Sigmoid colon (tissue), 7 donors: ENCODE data around the gene SLC48A1. TPM values are rescaled to one million over a fixed set of nuclear protein-coding genes. Genes with fewer than 3 reads are reported as not detected.

Experiments
- DNase-seq: peaks from one replicate; pipeline ENCODE4 v3.0.0-alpha.2; 2019
- H3K27ac ChIP-seq, 4 donors: fragments of 200-600 bp; sonication (generic); one replicate each; pipeline ENCODE4 v1.5.1; 2016 to 2019; ENCODE audit warnings: mild to moderate bottlenecking in 1 of 4
- H3K27me3 ChIP-seq, 3 donors: fragments of 200-600 bp; sonication (generic); one replicate each; pipeline ENCODE4 v1.5.1; 2019; ENCODE audit warnings: mild to moderate bottlenecking in 1 of 3
- H3K36me3 ChIP-seq, 4 donors: fragments of 200-600 bp; sonication (generic); one replicate each; pipeline ENCODE4 v1.5.1; 2016 to 2019
- H3K4me1 ChIP-seq, 4 donors: fragments of 200-600 bp; sonication (generic); one replicate each; pipeline ENCODE4 v1.5.1; 2017 to 2019
- H3K4me3 ChIP-seq, 4 donors: fragments of 200-600 bp; sonication (generic); one replicate each; pipeline ENCODE4 v1.5.1; 2017 to 2019; ENCODE audit warnings: mild to moderate bottlenecking in 2 of 4, moderate library complexity in 1 of 4
- H3K9me3 ChIP-seq, 4 donors: fragments of 200-600 bp in 3 of 4; sonication (generic) in 3 of 4; one replicate each; pipeline versions ENCODE4 v1.5.1 to v1.6.1; 2013 to 2019
- EP300 ChIP-seq, 4 donors: sonication (generic); formaldehyde crosslinking; IDR thresholded peaks; one replicate each; pipeline ENCODE4 v1.6.1; 2017; ENCODE audit warnings: antibody characterized with exemption in 4 of 4
- POLR2A ChIP-seq, 2 donors: fragments of 450-650 bp; IDR thresholded peaks; one replicate each; pipeline ENCODE4 v1.6.1; 2016; ENCODE audit warnings: antibody characterized with exemption in 2 of 2, mild to moderate bottlenecking in 2 of 2, moderate library complexity in 2 of 2
- POLR2AphosphoS5 ChIP-seq, 4 donors: sonication (generic); formaldehyde crosslinking; IDR thresholded peaks; one replicate each; pipeline ENCODE4 v1.6.1; 2017; ENCODE audit warnings: antibody characterized with exemption in 4 of 4
- WGBS, 2 donors: extraction: QIAGEN DNeasy Blood & Tissue Kit; methylation state at CpG; one replicate each; pipeline ENCODE4 v1.1.7; 2013; 5-methylcytosine and 5-hydroxymethylcytosine counted together
- intact Hi-C: fragments of 100-400 bp; cut with DNase I; formaldehyde crosslinking; loops from one replicate; pipeline ENCODE4 v1.15.1; 2023
- polyA plus RNA-seq, 3 donors: library from polyadenylated mRNA; stranded (reverse); fragments of 200-250 nt; gene quantifications; one replicate each; pipeline ENCODE4 v1.2.3, GENCODE V29; 2013
- total RNA-seq, 4 donors: library from RNA; depleted of rRNA; stranded (reverse); fragments of >200 nt; gene quantifications; one replicate each; pipeline ENCODE4 v1.1.0, GENCODE V29; 2016
- TF ChIP-seq, protein P1 (sequence below), 4 experiments: fragments of 450-650 bp in 3 of 4; fragments of 200-600 bp in 1 of 4; IDR thresholded peaks; one replicate each; pipeline ENCODE4 v1.5.1; 2016 to 2019; ENCODE audit warnings: antibody characterized with exemption in 4 of 4, mild to moderate bottlenecking in 3 of 4, moderate library complexity in 2 of 4
- donor health status: healthy with polysubstance abuse.
- donor health status: Bipolar disorder and iron deficiency.
- donor health status: healthy.

The SLC48A1 gene
- total and polyA plus RNA-seq, 7 donors = 6.9 to 46.6 (median 30.3) TPM

DNA sequence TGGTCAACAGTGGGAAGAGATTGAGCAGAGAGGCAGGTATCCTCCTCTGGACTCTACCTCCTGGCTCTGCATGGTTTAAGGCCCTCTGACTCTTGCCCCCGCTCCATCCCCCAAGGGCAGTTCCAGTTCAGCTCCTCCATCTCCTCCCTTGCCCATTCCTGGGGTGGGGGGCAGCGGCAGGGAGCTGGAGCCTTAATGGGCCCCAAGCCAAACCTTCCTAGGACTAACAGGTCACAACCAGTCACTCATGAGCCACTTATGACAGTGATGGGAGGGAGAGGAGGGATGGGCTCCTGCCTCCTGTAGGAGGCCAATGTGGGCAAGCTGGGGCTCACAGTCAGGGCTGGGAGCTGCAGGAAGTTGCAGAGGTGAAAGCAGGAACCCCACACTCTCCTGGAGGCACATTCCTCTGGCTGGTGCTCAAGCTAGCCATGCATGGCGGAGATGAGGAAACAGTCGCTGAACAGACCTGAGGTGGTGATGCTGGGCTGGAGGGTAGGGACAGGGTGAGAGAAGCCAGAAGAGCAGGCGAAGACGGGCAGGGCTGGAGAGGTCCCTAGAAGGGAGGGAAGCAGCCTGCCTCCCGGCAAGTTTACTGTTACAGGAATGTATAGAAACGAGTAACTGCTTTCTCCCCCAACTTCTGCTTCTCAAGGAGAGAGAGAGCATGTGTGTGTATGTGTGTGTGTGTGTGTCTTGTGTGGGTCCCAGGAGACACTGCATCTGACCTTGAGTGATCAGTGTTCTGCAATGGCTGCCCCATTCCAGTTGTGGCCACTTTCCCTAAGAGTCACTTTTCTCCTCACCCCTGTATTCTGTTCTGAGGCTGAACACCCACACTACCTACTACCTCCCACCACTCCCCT, 9.3 kb upstream of the SLC48A1 start:
- TF ChIP-seq EP300 (IDR thresholded peaks at IDR 0.05) = no peak
- TF ChIP-seq, protein P1, sequence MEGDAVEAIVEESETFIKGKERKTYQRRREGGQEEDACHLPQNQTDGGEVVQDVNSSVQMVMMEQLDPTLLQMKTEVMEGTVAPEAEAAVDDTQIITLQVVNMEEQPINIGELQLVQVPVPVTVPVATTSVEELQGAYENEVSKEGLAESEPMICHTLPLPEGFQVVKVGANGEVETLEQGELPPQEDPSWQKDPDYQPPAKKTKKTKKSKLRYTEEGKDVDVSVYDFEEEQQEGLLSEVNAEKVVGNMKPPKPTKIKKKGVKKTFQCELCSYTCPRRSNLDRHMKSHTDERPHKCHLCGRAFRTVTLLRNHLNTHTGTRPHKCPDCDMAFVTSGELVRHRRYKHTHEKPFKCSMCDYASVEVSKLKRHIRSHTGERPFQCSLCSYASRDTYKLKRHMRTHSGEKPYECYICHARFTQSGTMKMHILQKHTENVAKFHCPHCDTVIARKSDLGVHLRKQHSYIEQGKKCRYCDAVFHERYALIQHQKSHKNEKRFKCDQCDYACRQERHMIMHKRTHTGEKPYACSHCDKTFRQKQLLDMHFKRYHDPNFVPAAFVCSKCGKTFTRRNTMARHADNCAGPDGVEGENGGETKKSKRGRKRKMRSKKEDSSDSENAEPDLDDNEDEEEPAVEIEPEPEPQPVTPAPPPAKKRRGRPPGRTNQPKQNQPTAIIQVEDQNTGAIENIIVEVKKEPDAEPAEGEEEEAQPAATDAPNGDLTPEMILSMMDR (IDR thresholded peaks at IDR 0.05) = no peak
- no peak for TF ChIP-seq POLR2AphosphoS5 (IDR thresholded peaks at IDR 0.05)
- TF ChIP-seq POLR2A (IDR thresholded peaks at IDR 0.05) = no peak
- H3K4me3 ChIP-seq = no peak overlapping the region
- H3K9me3 ChIP-seq = no peaks in the 10 kb centered on the region
- no peaks in the 10 kb centered on the region for H3K36me3 ChIP-seq
- H3K27me3 ChIP-seq = no peaks in the 10 kb centered on the region
- no peak overlapping the region for H3K27ac ChIP-seq
- DNase-seq = no peak
- intact Hi-C loops = no loop called here
- H3K4me1 ChIP-seq = peaks cover 0 to 30% (median 19%) of the 10 kb centered on the region in 4 donors
- WGBS, 2 donors = 79 to 86% methylated on average over 8 of the region's 8 CpGs

DNA sequence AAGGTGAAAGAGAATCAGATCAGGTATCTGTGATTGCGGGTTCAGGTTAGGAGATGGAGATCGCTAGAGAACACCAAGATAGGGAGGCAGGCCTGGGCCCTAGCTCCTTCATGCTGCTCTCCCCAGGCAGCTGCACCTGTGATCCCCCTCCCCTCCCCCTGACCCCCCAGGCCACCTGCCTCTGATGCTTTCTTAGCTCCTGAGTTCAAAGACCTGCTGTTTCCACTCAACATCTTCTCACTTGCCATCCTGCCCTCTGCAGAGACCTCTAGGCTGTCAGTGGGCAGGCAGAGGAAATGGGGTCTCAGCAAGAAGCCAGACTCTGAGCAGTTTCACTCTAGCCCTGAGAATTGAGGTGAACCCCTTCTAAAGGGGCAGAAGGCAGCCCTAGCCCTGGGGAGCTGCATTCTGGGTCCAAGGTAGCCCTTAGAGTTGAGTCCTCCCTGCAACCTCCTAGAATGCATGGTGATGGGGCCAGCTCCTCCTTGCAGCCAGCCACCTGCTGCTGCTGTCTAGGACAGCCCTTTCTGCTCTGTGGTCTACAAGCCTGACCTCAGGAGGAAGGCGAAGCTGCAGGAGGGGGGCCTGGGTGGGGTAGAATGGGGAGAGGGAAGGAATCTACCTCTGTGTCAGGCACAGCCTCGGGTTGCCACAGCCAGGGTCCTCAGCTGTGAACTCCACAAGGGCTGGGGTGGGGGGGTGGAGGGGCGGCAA, 6.4 kb upstream of the SLC48A1 start:
- Histone ChIP-seq H3K27ac (peak overlapping the region in 3 of 4 donors; percentile 70 to 82 (median 70)), H3K36me3 (no peaks in the 10 kb centered on the region), H3K4me3 (no peak overlapping the region), H3K27me3 (no peaks in the 10 kb centered on the region), H3K4me1 (peaks cover 0 to 32% (median 14%) of the 10 kb centered on the region in 4 donors), H3K9me3 (no peaks in the 10 kb centered on the region)
- WGBS, 2 donors = 61 to 64% methylated on average over 5 of the region's 5 CpGs
- DNase-seq = no peak
- intact Hi-C loops = loop anchor here (2.0 kb wide), 1 partner anchor 50 kb away; no protein-coding TSS in a partner anchor
- TF ChIP-seq POLR2A (IDR thresholded peaks at IDR 0.05) (no peak), POLR2AphosphoS5 (IDR thresholded peaks at IDR 0.05) (no peak), EP300 (IDR thresholded peaks at IDR 0.05) (no peak)
- TF ChIP-seq, protein P1 (IDR thresholded peaks at IDR 0.05) = no peak

DNA sequence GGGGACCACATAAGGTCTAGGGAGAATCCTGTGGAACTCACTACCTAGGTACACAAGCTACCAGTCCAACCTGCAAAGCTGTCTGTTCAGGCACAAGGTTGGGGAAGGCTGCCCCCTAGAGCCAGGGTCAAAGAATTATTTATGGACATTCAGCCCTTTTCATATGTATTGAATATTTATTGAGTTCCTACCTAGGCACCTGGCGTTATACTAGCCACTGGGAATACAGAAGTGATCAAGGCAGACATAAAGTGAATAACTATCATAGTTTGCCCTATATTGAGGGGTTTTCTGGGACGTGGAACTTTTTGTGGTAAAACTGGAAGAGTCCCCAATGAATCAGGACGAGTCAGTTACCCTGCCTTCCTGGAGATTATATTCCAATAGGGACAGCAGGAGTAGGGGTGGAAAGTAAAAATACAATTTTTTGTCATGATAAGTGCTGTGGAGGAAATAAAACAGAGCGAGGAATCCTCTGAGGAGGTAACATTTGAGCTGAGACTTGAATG, 5.8 kb upstream of the SLC48A1 start:
- WGBS, 2 donors = 35 to 55% methylated on average over 4 of the region's 4 CpGs
- DNase-seq = no peak
- H3K4me1 ChIP-seq = peaks cover 0 to 34% (median 15%) of the 10 kb centered on the region in 4 donors
- H3K36me3 ChIP-seq = no peaks in the 10 kb centered on the region
- no peak overlapping the region for H3K4me3 ChIP-seq
- intact Hi-C loops = loop anchor here (2.0 kb wide), 1 partner anchor 50 kb away; no protein-coding TSS in a partner anchor
- TF ChIP-seq, protein P1 (IDR thresholded peaks at IDR 0.05) = peak; percentile 11 to 50 (median 40)
- no peak for TF ChIP-seq POLR2AphosphoS5 (IDR thresholded peaks at IDR 0.05)
- H3K27ac ChIP-seq = no peak overlapping the region
- H3K27me3 ChIP-seq = no peaks in the 10 kb centered on the region
- no peaks in the 10 kb centered on the region for H3K9me3 ChIP-seq

DNA sequence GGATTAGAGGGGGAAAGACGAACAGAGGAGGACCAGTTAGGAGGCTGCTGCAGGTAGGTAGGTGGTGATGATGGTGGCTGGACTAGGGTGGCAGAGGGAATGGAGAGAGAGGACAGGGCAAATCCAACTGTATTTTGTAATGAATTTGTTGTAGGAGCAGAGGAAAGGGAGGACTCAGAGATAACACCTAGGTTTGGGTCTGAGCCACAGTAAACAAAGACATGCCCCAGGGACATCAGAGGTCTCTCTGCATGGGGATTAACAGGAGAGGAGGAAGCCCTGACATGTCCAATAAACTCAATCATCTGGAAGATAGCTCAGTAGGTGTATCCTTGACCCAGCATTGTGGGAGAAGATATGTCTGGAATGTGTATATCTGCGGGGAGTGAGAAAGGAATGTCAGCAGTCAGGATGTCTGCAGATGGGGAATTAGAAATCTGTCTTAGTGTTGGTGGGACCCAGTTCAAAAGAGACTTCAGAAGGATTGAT, 4.7 kb upstream of the SLC48A1 start:
- Histone ChIP-seq H3K9me3 (no peaks in the 10 kb centered on the region), H3K27me3 (no peaks in the 10 kb centered on the region), H3K4me1 (peaks cover 0 to 41% (median 20%) of the 10 kb centered on the region in 4 donors), H3K4me3 (no peak overlapping the region), H3K27ac (no peak overlapping the region), H3K36me3 (no peaks in the 10 kb centered on the region)
- intact Hi-C loops = no loop called here
- DNase-seq = no peak
- TF ChIP-seq POLR2AphosphoS5 (IDR thresholded peaks at IDR 0.05) = no peak
- TF ChIP-seq, protein P1 (IDR thresholded peaks at IDR 0.05) = no peak
- no peak for TF ChIP-seq EP300 (IDR thresholded peaks at IDR 0.05)
- no peak for TF ChIP-seq POLR2A (IDR thresholded peaks at IDR 0.05)
- 60 to 77% methylated on average over 2 of the region's 2 CpGs for WGBS, 2 donors
